IMR-90 (cell line): ENCODE data around the gene ADAMTS13.

Source experiments
- BHLHE40 ChIP-seq: fragments of 150-350 bp; IDR thresholded peaks from 2 replicates; pipeline ENCODE4 v1.6.1; 2016; ENCODE audit warnings: mild to moderate bottlenecking, low read depth, low read length
- CEBPB ChIP-seq: IDR thresholded peaks from 2 replicates; pipeline ENCODE4 v1.6.1; 2012; ENCODE audit warnings: low read depth, low read length, improper control_type of control experiment
- CTCF ChIP-seq: conservative IDR thresholded peaks from 2 replicates; pipeline ENCODE4 v1.5.1; 2012; ENCODE audit warnings: mild to moderate bottlenecking, low read depth, low read length, improper control_type of control experiment
- MAFK ChIP-seq: IDR thresholded peaks from 2 replicates; pipeline ENCODE4 v1.6.1; 2012; ENCODE audit warnings: low read depth, low read length, improper control_type of control experiment
- MAZ ChIP-seq: IDR thresholded peaks from 2 replicates; pipeline ENCODE4 v1.6.1; 2012; ENCODE audit warnings: low read depth, mild to moderate bottlenecking, low read length, improper control_type of control experiment, moderate library complexity, borderline replicate concordance
- MXI1 ChIP-seq: IDR thresholded peaks from 2 replicates; pipeline ENCODE4 v1.6.1; 2012; ENCODE audit warnings: low read depth, mild to moderate bottlenecking, low read length, moderate library complexity, borderline replicate concordance
- POLR2A ChIP-seq: IDR thresholded peaks from 2 replicates; pipeline ENCODE4 v1.6.1; 2012; ENCODE audit warnings: mild to moderate bottlenecking, low read depth, low read length
- RAD21 ChIP-seq: IDR thresholded peaks from 2 replicates; pipeline ENCODE4 v1.6.1; 2012; ENCODE audit warnings: low read length, improper control_type of control experiment
- RCOR1 ChIP-seq: IDR thresholded peaks from 2 replicates; pipeline ENCODE4 v1.6.1; 2012; ENCODE audit warnings: mild to moderate bottlenecking, low read length, improper control_type of control experiment; ENCODE audit not compliant: insufficient replicate concordance
- SMC3 ChIP-seq: fragments of 150-350 bp; IDR thresholded peaks from 2 replicates; pipeline ENCODE4 v1.6.1; 2016; ENCODE audit warnings: low read depth, mild to moderate bottlenecking, antibody characterized with exemption, low read length, moderate library complexity
- USF2 ChIP-seq: fragments of 150-350 bp; IDR thresholded peaks from 2 replicates; pipeline ENCODE4 v1.6.1; 2017; ENCODE audit warnings: mild to moderate bottlenecking, antibody characterized with exemption, low read length, low read depth

- no peak for TF ChIP-seq CTCF
- TF ChIP-seq POLR2A, result no peak
- no peak for TF ChIP-seq RAD21
- no peak for TF ChIP-seq USF2
- no peak for TF ChIP-seq CEBPB
- TF ChIP-seq SMC3, result no peak
- no peak for TF ChIP-seq RCOR1
- no peak for TF ChIP-seq MAFK
- TF ChIP-seq MXI1, result no peak
- TF ChIP-seq BHLHE40, result no peak
- no peak for TF ChIP-seq MAZ
These were observed 53.3 kb downstream of the ADAMTS13 start for GRCh38 chr9:133475292-133476012.
